ENCODE measurements around the gene MIPEP.
"Not testable (repeated sequence)": the region's sequence is repeated elsewhere in the genome, so short reads cannot be mapped to it uniquely, and the experiment has no call there.

Gene MIPEP

DNA sequence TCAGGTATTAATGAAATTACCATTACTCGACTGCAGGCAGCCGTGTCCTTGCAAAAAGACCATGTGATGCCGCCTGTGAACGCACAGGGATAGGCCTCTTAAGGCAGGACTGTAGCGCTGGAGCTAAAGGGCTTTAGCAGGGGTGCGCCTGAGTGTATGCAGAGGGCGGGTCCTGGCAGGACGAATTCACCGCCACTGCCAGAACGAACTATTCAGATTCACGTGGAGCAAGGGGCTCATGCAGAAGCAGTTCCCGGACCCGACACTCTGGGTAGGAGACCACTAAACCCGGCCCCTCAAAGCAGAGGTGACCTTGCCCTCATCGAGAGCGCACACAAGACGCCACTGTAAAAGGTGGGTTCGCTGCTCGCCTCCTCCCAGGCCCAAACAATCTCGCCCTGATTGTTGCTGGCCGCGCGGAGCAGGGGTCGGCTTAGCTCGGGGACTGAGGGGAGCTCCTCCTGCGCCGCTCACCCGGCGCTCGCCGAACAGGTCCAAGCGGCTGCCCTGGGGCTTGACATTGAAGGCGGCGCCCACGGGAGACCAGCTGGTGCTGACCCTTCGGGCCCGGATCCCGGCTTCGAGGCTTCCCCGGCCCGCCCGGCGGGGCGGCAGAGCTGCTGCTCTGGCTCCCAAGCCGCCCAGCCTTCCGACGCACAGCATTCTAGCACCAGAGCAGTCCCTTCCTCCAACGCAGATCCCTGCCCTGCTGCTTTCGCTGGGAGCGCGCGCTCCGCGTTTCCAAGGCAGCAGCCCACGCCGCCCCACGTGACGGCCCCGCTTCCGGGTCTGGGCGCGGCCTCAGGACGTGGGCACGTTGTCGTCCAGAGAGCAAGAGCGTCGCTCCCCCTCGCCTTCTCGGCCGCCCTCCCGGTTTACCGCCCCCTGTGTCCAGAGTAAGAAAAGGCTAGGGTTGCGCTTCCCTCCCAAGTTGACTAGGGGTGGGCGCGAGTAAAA, at the start of gene MIPEP:
Gene MIPEP, minus strand, starts transcription at position 743 of the 957 bp plus-strand sequence. Its CDS starts 80 bp downstream, at position 663.
- DNase-seq (ENCODE audit: insufficient read length, low spot score) (peak; percentile 88), FAIRE-seq (peak; percentile 89)

DNA sequence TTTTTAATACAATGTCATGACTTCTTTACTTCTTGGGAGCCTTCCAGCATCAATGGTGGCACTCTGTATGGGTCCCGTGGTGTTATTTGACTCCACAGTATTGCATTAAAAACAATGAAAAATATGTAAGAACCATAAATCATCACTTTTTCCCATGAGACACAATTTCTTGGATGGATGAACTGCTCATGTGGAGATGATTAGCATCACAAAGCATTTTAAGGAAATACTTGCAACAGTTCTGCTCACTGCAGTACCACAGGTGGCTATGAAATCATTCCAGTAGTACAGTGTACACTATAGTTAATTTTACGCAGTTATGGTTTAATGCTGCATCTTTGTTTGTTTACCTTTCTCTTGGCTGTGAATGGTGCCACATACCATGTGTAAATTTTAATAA, 45.3 kb upstream of the MIPEP start:
- DNase-seq (ENCODE audit: insufficient read length, low spot score), result no peak
- FAIRE-seq, result no peak

DNA sequence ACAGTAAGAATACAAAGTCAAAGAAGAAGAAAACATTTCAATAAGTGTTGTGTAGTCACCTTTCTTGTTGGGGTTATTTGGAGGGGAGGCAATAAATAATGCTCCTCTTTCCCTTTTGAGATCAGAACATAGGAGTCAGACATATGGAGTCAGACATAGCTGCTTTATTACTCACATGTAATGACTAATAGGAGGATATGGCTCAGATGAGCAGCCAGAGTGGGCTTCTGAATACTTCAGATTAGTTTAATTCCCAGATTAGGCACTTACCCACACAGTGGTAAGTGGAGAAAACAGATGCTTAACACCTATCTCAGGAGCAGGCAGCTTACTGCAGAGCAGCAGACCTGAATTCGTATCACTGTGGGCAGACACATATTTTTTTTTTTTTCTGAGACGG, 39.8 kb upstream of the MIPEP start:
- DNase-seq (ENCODE audit: insufficient read length, low spot score), result no peak
- no peak for FAIRE-seq

DNA sequence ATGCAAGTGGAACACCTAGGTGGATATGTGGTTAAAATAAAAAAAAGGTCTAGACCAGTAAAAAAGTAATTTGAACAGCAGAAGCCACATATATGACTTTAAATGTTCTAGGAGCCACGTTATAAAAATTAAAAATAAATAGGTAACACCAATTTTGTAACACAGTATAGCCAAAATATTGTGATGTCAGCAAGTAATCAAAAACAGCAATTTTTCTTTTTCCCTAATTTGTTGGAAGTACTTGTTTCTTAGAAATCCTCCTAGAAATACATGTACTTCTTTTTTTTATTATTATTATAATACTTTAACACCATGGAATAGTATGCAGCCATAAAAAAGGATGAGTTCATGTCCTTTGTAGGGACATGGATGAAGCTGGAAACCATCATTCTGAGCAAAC, 33.8 kb upstream of the MIPEP start:
- DNase-seq (ENCODE audit: insufficient read length, low spot score) (no peak), FAIRE-seq (no peak)

DNA sequence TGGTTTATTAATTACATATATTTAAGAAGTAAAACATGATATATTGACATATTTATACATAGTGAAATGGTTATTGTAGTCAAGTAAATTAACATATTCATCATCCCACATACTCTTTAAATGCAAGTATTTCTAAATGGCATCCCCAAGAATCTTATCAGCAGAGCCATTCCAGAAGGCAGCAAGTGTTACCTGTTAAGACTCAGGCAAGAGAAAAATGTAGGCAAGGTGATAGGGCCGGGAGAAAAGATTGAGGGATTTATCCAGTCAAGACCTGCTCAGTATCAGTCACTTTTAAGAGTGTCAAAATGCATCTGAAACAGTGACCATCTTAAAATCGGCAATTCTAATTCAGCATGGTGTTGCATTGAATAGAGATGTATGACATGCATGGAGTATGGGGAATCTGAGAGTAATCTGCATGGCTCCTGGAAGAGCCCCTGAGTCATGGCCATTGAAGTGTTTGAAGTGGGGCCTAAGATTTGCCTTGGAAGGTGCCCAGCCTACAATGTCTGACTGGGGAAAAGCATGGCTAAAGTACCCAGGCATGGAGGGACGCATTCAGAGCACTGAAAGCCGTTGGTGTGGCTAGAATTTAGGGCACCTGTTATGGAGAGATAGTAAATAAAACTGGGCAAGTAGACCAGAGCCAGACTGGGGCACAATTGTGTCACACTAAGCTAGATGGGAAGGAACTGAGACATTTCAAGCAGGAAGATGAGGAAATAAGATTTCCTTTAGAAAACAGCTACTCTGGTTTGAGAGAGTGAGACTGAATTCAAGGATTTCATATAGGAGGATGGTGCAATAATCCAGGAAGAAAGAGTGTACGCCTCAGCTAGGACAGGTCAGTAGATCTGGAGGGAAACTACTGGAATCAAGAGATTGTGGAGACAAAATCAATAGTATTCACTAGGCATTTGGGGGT, 33.1 kb upstream of the MIPEP start:
- DNase-seq (ENCODE audit: insufficient read length, low spot score) (no peak), FAIRE-seq (no peak)

DNA sequence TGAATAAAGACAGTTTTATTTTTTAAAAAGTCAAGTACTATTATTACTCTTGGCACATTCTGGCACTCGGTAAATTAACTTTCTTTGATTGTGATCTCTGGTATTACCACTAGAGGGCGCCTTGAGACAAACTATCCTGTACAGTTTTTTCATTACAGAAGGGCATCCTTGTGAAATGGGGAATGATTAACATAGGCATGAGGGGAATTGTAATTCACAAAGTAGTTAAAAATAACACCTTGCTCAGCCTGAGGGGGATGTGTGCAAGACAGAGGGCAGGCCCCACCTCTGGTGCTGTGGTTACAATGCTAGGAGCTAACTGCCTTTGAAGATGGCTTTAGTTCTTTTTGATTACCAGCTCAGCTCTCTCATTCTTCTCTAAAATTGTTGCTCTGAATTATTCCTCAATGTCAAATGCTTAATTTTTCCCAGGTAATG, 32.3 kb upstream of the MIPEP start:
- FAIRE-seq (peak; percentile 79), DNase-seq (ENCODE audit: insufficient read length, low spot score) (no peak)

DNA sequence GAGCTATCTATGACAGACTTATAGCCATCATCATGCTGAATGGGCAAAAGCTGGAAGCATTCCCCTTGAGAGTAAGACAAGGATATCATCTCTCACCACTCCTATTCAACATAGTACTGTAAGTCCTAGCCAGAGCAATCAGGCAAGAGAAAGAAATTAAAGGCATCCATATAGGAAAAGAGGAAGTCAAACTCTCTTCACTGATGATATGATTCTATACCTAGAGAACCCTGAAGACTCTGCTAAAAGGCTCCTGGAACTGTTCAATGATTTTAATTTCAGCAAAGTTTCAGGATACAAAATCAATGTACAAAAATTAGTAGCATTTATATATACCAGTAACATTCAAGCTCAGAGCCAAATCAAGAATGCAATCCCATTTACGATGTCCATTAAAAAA, 29.8 kb upstream of the MIPEP start:
- FAIRE-seq, result no peak

DNA sequence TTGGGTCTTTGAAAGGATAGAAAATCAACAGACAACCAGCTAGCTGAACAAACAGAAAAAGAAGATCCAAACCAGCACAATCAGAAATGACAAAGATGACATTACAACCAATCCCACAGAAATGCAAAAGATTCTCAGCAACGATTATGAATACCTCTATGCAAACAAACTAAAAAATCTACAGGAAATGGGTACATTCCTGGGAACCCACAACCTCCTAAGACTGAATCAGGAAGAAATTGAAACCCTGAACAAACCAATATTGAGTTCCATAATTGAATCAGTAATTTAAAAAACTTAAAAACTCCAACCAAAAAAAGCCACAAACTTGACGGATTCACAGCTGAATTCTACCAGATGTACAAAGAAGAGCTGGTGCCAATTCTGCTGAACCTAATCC, 29.0 kb upstream of the MIPEP start:
- FAIRE-seq (no peak), DNase-seq (ENCODE audit: insufficient read length, low spot score) (no peak)

More for the DNA sequence above, 29.8 kb upstream of the MIPEP start:
- DNase-seq (ENCODE audit: insufficient read length, low spot score), result no peak

DNA sequence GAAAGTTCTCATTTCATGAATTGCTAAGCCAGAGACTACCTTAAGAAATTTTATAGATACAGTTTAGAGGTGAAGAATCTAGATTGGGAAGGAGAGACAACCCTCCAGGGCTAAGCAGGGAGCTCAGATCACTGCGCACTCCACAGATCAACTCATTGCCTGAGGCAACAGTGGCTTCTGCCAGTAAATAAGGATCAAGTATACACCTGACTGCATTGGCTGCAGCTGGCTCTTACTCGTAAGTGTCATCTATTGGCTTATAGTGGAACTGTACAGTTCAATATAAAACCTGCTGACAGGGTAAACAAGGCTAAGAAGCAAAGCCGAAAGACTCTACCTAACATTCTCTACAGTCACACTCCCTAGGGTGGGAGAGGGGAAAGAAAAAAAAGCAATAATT, 26.1 kb upstream of the MIPEP start:
- no peak for FAIRE-seq
- no peak for DNase-seq (ENCODE audit: insufficient read length, low spot score)

DNA sequence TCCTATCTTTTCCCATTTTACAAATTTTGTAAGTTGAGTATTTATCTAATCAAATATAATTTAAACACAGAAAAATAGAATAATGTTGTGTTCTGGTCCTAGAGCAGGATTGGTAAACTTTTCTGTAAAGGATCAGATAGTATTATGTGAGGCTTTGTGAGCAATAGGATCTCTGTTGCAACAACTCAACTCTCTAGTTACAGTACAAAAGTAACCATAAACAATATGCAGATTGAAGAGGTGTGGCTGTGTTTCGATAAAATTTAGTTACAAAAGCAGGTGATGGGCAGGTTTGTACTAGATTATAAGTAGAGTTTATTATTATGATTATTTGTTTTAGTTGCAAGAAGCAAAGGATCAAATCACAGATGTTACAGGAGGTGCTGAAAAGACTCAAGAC, 23.3 kb upstream of the MIPEP start:
- FAIRE-seq, result no peak
- no peak for DNase-seq (ENCODE audit: insufficient read length, low spot score)

DNA sequence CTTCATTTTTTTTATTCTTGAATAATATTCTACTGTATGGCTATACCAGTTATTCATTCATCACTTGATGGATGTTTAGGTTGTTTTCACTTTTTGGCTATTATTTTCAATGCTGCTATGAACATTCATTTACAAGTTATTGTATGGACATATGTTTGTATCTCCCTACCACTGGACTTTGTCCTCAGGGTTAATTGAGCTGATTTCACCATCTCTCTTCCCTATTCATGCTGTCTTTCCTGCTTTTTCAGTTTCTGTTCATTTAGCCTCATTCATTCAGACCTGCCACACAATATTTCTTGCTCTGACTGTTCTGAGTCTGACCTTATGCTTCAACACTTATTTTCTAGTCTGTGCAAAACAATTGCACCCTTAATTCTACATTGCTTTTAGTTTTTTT, 20.4 kb upstream of the MIPEP start:
- no peak for DNase-seq (ENCODE audit: insufficient read length, low spot score)
- FAIRE-seq, result no peak

DNA sequence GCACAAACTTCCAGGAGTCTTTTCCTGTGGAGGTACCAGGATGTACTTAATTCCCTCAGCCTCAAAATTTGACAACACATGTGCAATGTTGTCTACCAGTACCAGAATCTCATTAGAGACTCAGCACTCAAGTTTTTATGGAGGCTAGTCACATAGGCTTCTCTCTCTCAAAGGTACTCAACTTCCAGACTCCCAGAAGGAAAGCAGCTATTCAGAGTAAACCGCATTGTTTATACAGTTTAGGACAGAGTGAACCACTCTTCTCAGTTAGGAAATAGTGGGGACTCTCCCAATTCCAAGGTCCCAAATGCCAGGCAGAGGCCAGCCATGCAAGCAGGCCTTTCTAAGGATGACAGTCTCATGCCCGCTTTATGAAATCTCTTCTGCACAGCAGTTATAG, 16.6 kb upstream of the MIPEP start:
- FAIRE-seq (no peak), DNase-seq (ENCODE audit: insufficient read length, low spot score) (no peak)

DNA sequence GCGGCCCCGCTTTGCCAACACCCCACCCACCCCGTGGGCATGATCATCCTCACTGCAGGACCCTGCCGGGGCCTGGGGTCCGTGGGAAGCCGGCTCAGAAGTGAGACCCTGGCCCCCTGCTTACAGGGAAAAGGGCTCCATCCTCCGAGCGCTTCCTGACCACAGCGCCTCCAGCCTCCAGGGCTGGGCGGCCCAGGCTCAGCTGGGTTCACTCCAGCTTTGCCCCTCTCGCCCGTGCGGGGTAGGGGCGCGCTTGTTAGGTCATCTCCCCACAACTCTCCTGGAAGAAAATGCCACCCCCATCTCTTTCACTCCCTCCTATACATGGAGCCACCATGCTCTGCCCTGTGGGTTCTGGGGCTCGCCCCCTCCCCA, 14.7 kb upstream of the MIPEP start:
- no peak for DNase-seq (ENCODE audit: insufficient read length, low spot score)
- no peak for FAIRE-seq

DNA sequence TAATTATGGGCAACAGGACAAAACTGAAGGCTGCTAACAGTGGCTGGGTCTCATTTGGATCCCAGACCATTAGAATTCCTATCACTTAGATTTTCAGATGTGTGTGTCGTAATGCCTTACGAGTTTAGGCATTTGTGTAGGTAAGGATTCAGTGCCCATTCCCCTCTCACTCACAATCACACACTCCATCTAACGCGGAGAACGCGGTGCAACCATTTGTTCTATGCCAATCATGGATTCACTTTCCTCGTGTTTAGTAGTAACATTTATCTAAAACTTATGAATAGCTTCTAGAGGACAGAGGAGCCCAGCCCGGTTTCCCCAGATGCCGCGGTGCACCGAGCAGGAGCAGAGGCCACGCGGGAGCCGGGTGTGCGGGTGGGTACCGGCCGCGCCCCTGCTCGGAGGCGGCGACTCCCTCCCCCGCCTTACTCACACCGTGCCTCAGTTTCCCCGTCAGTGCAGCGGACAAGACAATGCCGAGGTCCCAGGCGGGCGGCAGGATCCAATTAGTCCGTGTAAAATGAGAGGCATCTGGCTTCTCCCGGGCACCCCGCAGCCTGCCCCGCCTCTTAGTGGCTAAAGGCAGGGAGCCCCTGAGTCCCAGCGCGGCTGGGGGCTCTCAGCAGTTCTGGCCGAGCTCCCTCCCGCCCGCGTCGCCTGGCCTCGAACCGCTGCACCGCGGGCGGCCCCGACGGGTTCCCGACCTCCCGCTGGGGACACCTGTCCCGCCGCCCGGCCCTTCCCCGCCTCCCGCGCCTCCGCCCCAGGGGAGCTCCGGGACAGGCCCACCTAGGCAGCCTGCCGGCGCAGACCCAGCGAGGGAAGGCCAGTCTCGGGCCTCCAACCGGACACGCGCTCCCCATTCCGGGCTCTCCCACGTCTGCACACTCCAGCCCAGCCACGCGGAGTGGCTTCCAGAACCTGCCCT, 14.0 kb upstream of the MIPEP start:
- FAIRE-seq (no peak), DNase-seq (ENCODE audit: insufficient read length, low spot score) (no peak)

DNA sequence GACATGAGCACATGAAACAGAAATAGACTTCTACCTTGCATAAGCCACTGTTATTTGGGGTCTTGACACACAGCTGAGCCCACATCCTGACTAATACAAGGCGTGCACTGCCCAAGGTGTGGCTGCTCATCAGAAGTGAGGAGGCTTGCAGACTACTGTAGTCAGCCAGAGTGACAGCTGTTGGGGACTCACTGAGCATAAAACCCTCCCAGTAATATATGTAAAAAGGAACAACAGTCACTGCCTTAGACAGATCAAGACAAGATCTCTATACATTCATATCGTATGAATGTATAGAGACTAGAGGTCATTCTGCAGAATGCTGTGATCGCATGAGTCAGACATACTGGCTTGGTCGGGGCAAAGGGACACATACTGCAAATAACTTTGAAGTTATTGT, 12.2 kb upstream of the MIPEP start:
- DNase-seq (ENCODE audit: insufficient read length, low spot score), result no peak
- no peak for FAIRE-seq

DNA sequence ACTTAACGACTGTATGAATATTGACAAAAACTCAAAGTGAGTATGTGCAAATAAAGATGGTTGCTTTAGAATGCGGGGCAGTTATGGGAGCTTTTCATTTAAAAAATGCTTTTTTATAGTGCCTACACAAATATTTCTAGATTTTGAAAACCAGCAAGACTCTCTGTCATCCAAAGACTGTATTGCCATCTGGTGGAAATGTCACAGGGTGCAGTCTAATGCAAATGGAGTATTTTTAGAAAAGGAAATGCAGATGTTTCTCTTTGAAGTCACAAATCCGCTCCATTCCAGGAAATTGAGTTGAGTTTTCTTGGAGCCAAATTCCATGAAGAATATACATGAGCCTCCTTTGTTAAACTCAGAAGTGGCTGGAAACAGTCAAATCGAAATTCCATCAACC, 10.4 kb upstream of the MIPEP start:
- DNase-seq (ENCODE audit: insufficient read length, low spot score) (no peak), FAIRE-seq (peak; percentile 80)

DNA sequence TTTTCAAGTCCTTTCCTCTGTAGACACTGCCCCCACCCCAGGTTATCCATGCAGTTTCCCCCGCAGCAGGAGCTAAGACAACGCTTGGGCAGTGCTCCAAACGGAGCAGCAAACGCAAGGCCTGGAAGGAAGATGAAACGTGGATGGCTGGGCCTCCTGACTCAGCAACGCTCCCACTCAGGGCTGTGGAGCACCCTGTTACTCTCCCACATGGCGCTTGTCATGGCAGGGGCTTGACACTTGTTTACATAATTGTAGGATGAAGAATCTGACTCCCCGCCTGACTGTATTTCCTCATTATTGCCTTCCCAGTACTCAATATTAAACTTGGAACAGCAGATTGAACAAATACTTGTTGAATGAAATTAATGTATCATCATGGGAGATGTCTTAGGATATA, 8.9 kb upstream of the MIPEP start:
- no peak for FAIRE-seq

DNA sequence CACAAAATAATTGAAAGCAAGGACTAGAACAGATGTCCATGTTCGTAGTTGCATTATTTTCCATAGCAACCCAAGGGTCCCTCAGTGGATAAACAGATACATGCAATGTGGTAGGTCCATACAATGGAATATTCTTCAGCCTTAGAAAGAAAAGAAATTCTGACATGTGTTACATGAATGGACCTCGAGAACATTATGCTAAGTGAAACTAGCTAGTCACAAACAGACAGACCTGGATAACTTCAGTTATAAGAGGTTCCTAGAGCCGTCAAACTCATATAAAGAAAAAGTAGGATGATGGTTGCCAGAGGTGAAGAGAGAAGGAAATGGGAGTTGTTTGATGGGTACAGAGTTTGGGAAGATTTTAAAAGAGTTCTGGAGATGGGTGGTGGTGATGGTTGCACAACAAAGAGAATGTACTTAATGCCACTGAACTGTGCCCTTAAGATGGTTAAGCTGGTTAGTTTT, 8.3 kb upstream of the MIPEP start, which contains the start of gene C1QTNF9B:
Gene C1QTNF9B, minus strand, starts transcription at position 51 of the 468 bp plus-strand sequence.
- not testable (repeated sequence) for FAIRE-seq; DNase-seq (ENCODE audit: insufficient read length, low spot score)

More for the DNA sequence above, 8.9 kb upstream of the MIPEP start:
- DNase-seq (ENCODE audit: insufficient read length, low spot score), result no peak

DNA sequence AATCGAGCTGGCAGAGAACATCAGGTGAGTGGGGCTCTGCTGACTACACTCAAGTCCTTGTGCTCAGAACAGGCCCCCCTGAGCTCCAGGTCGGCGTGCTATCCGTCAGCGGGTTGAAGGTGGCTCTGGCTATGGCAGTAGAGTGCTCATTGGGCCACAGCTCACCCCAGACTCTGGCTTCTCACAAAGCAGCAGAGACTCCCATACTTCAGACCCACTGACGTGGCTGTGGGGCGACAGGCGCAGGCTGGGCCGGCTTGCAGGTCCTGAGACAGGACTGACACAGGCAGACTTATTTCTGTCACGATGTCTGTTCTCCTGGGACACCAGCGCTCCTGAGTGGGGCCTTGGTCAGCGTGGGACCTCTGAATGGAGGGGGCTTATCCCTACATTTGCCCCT, 5.5 kb upstream of the MIPEP start:
- not testable (repeated sequence) for FAIRE-seq; DNase-seq (ENCODE audit: insufficient read length, low spot score)

DNA sequence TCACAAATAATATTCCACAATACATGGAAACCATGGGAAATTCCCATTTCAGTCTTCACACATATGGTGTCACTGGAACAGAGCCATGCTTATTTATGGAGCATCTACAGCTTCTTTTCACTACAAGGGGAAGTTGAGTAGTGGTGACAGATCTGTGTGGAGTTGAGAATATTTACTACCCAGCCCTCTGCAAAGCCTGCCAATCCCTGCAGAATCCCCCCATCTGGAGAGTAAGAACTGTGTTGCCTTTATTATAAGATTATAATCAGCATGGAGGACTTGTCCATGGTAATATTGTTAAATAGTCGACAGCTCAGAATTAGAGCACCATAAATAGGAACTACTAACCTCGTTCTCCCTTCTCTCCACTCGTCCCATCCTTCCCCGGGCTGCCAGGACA, 4.6 kb upstream of the MIPEP start:
- not testable (repeated sequence) for FAIRE-seq; DNase-seq (ENCODE audit: insufficient read length, low spot score)
